DLD1 (cell line): ENCODE measurements around the gene RAB3C.
"Not testable (repeated sequence)": the region's sequence is repeated elsewhere in the genome, so short reads cannot be mapped to it uniquely, and the experiment has no call there.

Experiments used
- in situ Hi-C: cut with HindIII; loops from 2 replicates; pipeline ENCODE4 v1.10.0; 2017; ENCODE audit warnings: low sequenced_read_pairs

The RAB3C gene, protein sequence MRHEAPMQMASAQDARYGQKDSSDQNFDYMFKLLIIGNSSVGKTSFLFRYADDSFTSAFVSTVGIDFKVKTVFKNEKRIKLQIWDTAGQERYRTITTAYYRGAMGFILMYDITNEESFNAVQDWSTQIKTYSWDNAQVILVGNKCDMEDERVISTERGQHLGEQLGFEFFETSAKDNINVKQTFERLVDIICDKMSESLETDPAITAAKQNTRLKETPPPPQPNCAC

DNA sequence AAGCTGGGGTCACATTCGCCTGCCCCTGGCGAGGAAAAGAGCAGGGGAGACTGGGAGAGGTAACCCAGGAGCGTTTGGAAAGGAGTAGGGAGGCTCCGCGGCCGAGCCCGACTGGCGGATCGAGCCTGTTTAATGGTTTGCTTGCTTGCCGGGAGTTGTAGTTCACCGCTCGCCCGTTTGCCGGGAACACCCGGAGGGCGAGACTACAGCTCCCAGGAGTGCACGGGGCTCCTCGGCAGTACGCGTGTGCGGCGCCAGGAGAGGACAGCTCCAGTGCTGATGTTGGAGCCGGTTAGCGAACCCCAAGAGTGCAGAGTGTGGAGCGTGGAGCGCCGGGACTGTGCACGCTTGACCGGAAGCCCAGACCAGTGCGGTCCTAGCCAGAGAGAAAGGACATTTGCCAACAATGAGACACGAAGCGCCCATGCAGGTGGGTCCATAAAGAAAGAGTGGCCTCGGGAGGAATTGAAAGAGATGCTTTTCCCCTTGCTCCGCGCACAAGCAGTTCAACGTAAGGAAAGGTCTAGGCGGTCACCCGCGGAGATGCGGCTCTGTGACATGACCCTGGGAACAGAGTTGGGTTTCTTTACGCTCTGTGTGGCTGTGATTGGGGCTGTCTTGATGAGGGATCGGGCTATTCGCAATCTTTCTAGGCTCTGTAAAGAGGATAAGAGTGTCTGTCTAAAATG, at the start of gene RAB3C:
TSS of gene RAB3C (plus strand) at position 273 of the 689 bp plus-strand sequence. CDS start at position 407, 134 bp downstream.
- in situ Hi-C loops: no loop called here

DNA sequence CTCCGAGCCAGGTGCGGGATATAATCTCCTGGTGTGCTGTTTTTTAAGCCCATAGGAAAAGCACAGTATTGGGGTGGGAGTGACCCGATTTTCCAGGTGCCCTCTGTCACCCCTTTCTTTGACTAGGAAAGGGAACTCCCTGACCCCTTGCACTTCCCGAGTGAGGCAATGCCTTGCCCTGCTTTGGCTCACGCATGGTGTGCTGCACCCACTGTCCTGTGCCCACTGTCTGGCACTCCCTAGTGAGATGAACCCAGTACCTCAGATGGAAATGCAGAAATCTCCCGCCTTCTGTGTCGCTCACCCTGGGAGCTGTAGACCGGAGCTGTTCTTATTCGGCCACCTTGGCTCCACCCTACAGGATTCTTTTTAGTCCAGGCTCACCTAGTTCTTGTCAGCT, 40.9 kb upstream of the RAB3C start:
- in situ Hi-C loops: not testable (repeated sequence)

DNA sequence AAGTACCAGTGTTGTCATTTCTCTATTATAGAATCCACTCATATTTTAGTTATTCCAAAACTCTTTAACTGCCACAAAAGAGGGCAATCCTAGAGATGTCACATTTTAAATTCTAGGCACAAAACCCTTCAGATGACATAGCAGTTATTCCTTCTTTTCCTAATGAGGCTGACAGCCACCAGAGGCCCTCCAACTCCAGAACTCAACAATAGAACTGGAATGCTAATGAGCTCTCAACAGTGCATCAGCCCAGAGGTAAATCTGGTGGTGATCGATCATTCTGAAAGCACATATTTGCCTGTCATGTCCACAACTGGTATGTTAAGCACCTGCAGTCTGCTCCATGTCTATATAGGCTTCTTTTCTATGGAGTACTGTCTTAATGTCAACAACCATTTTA, 40.2 kb upstream of the RAB3C start:
- in situ Hi-C loops: no loop called here

DNA sequence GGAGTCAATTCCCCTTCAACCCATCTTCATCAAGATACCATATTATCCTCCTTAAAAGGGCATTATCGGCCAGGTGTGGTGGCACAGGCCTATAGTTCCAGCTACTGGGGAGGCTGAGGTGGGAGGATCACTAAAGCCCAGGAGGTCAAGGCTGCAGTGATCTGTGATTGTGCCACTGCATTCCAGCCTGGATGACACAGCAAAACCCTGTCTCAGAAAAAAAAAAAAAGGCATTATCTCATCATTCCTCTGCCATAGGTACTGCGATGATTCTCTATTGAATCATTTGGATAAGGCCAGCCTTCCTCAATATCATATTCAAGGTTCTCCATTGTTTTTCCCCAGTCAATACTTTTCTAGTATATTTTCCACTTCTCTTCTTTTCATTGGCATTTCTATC, 39.2 kb upstream of the RAB3C start:
- in situ Hi-C loops: no loop called here

DNA sequence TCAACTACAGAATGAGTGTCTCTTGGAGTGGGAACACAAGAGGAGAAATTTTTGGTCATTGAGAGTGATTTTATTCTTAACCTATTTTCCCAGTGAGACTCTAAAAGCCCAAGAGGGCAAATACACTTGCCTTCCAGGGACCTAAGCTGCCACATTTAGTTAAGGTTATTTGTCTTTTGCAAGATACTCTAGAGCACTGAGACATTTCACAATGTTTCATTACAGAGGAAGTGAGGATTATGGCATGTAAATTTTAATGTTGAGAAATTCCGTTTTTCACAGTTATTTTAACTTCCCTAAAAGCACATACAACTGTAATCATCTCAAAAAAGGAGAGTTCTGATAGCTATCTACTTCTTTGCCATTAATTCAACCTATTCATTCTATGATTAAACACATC, 38.7 kb upstream of the RAB3C start:
- in situ Hi-C loops: no loop called here

DNA sequence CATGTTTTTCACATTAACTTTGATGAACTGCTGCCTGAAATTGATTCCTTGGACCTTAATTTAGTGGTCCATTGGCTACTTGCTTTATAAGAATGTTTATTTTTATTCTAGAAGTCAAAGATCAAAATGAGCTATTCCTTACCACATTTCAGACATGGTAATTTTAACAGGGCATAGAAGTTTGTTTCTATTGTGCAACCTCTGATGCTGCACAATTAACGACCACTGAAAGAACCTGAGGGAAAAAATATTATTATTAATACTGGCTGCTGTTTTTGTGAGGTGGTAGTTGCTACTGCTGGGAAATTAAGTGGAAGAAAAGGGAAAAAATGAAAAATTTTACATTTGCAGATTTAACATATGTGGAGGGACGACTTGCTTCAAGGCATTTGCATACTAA, 37.9 kb upstream of the RAB3C start:
- in situ Hi-C loops: no loop called here

DNA sequence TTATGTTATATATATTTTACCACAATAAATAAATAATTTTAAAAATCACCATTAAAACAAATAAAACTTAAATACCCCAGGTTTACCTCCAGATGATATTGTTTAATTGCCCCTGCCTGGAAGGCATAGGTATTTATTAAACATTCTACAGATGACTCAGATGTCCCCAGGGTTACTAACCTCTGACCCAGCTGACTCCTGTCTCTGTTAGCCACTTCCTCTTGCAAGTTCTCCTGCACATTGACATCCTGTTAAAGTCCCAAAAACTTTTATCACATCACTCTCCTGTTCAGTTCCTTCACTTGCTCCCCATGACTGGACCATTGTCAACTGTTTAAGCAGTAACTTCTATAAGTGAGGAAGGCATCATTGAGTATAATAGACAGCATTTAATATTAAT, 37.0 kb upstream of the RAB3C start:
- in situ Hi-C loops: no loop called here

DNA sequence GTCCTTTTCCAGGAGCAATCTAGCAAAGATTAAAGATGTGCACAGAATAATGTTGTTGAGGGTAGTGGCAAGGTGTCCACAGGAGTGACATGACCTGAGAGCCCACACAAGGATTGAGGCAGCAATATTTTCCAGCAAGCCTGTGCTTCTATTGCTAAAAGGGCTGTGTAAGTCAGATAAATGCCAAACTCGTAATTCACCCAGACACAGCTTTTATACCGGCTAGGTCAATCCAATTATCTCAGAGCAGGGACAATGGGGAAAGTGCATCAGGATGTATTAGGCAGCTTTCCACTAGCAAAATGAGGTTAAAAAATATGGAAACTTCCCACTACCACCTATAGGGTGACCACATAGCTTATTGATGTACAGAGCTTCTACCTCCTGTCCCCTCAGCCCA, 34.8 kb upstream of the RAB3C start:
- in situ Hi-C loops: no loop called here

DNA sequence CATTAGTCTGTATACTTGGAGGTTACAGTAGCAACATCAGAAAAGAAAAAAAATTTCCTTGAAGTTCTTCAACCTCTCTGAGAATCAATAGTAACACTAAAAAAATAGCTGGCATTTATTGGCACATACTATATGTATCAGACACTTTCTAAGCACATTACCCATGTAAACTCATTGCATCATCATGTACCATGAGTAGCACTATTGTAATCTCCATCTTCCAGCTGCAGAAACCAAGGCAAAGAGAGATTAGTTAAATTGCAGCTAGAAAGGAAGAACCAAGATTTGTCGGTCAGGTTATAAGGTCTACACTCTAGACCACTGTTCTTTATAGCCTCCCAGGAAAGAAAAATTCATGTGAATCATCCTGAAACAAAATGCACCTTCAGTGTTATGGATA, 31.4 kb upstream of the RAB3C start:
- in situ Hi-C loops: no loop called here

DNA sequence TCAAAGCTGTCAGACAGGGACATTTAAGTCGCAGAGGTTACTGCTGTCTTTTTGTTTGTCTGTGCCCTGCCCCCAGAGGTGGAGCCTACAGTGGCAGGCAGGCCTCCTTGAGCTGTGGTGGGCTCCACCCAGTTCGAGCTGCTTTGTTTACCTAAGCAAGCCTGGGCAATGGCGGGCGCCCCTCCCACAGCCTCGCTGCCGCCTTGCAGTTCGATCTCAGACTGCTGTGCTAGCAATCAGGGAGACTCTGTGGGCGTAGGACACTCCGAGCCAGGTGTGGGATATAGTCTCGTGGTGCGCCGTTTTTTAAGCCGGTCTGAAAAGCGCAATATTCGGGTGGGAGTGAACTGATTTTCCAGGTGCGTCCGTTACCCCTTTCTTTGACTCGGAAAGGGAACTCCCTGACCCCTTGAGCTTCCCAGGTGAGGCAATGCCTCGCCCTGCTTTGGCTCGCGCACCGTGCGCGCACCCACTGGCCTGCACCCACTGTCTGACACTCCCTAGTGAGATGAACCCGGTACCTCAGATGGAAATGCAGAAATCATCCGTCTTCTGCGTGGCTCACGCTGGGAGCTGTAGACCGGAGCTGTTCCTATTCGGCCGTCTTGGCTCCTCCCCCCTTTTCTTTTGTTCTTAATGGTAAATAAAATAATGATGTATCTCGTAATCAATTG, 25.1 kb upstream of the RAB3C start:
- in situ Hi-C loops: not testable (repeated sequence)

DNA sequence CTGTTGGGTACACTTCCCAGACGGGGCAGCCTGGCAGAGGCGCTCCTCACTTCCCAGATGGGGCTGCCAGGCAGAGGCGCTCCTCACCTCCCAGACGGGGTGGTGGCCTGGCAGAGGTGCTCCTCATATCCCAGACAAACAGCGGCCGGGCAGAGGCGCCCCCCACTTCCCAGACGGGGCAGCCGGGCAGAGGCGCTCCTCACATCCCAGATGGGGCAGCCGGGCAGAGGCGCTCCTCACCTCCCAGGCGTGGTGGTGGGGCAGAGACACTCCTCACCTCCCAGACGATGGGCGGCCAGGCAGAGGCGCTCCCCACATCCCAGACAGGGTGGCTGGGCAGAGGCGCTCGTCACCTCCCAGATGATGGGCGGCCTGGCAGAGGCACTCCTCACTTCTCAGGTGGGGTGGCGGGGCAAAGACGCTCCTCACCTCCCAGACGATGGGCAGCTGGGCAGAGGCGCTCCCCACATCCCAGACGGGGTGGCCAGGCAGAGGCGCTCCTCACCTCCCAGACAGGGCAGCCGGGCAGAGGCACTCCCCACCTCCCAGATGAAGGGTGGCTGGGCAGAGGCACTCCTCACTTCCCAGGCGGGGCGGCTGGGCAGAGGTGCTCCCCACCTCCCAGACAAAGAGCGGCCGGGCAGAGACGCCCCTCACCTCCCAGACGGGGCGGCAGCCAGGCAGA, 19.7 kb upstream of the RAB3C start:
- in situ Hi-C loops: not testable (repeated sequence)

DNA sequence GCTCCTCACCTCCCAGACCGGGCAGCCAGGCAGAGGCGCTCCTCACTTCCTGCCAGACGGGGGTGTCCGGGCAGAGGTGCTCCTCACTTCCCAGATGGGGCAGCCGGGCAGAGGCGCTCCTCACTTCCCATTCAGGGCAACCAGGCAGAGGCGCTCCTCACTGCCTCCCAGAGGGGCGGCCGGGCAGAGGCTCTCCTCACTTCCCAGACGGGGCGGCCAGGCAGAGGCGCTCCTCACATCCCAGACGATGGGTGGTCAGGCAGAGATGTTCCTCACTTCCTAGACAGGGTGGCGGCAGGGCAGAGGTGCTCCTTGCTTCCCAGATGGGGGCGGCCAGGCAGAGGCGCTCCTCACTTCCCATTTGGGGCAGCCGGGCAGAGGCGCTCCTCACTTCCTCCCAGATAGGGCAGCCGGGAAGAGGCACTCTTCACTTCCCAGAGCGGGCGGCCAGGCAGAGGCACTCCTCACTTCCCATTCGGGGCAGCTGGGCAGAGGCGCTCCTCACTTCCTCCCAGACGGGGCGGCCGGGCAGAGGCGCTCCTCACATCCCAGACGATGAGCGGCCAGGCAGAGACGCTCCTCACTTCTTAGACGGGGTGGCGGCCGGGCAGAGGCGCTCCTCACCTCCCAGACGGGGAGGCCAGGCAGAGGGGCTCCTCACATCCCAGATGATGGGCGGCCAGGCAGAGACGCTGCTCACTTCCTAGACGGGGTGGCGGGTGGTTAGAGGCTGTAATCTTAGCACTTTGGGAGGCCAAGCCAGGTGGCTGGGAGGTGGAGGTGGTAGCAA, 18.6 kb upstream of the RAB3C start:
- in situ Hi-C loops: not testable (repeated sequence)

DNA sequence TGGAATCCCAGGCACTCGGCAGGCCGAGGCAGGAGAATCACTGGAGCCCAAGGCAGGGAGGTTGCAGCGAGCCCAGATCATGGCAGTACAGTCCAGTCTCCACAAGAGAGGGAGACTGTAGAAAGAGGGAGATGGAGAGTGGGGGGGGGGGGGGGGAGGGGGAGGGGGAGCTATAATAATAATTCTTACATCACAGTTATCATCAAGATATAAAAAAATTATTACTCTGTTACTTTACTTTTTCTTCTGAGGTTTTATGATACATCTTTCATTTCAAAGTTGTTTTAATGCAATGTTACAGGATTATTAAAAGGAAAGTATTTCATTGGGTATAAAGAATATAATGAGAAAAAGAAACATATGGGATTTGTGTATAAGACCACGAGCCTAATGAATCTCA, 17.8 kb upstream of the RAB3C start:
- in situ Hi-C loops: no loop called here

DNA sequence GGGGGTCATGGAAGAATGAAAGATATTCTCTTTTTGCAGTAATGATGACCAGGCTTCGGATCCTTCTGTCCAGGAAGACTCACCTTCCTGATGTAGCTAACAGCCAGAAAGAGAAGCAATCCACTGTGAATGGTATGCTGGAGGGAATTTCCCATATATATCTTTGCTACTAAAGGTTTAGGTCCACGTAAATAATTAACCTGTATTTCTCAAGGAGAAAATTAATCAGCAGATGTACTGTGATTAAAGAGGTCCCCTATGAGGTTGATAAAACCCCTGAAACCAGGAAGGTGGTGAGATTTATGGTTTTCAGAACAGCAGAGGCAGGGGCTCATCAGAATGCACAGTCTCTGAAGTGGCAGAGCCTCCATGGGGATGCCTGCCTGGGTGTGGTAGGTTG, 11.4 kb upstream of the RAB3C start:
- in situ Hi-C loops: no loop called here

DNA sequence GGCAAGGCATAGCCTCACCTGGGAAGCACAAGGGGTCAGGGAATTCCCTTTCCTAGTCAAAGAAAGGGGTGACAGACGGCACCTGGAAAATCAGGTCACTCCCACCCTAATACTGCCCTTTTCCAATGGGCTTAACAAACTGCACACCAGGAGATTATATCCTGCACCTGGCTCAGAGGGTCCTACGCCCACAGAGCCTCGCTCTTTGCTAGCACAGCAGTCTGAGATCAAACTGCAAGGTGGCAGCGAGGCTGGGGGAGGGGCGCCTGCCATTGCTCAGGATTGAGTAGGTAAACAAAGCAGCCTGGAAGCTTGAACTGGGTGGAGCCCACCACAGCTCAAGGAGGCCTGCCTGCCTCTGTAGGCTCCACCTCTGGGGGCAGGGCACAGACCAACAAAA, 9.9 kb upstream of the RAB3C start:
- in situ Hi-C loops: not testable (repeated sequence)

DNA sequence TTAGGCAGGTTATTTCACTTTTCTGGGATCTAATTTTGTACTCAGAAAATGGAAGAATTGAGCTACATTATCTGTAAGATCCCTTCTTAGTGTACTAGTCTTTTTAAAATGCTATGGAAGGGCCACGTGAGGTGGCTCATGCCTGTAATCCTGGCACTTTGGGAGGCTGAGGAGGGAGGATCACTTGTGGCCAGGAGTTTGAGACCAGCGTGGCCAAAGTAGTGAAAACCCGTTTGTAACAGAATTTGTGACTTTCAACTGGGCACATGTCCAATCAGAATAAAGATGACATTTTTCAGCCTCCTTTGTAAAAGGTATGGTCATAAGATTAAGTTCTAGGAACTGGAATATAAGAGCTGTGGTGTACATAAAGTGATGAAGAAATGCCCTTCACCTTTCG, 3.1 kb upstream of the RAB3C start:
- in situ Hi-C loops: no loop called here

DNA sequence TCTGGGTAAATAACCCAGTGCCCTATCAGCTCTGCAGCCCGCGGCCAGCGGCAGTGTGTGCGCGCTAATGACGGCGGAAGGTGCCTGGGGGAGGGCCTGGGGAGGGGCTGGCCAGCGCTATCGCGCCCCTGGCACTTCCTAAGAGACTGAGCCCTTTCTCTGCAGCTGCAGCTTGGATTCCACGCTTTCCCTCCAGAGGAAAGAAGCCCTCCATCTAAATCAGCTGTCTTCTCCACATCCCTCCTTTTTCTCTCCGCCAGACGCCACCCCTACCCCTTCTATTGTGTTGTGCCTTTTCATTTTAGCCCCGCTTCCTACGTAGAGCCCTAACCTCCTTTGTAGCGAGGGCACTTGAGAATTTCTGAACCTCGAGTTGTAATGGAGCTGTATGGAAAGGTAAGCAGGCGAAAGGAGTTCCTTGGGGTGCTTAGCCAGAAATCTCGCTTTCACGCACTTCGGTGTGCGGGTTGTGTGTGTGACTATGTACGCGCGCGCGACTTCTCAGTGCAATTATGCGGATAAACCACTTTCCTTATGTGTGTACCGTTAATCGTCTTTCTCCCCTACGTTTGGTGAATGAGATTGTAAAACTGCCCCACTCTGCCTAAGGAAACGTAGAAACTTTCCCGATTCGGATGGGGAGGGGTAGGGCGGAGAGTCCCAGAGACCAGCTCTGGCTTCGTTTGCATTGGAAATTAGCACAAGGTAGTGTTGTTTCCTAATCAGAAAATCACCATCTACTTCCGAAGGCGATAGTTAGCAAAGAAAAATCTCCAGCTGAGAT, 664 bp upstream of the RAB3C start:
- in situ Hi-C loops: no loop called here

DNA sequence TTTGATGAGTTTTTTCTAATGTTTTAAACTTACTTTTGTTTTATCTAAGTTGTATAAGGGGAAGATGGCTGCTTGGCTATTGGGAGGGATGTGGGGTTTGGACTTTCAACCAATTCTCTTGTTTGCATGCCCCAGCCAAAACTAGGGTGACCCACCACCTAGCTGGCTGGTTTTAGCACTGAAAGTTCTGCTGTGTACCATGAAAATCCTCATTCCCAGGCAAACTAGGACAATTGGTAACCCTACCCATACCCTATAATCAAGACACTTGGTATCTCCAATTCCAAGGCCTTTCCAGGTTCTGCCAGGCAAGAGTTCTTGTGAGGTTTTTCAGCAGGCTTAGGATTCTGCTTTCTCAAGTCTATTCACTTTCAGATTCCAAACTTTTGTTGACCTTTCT, 13.1 kb downstream of the RAB3C start:
- in situ Hi-C loops: no loop called here

DNA sequence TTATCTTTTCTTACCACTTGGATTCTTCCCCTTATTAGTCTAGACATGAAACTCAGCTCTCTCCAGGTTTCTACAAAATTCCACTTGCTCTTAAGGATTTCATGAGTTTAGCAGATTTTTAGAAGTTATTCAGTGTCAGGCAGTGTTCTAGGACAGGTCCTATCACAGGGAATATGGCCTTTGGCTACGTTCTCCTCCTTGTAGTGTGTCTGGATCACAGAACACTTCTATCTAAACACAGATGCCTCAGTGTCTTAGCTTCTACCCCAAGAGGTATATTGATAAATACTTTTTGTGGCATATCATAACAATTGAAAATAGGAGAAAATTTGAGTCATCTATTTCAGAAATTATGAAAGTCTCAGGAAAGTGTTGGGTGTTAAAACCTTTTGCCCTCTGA, 15.6 kb downstream of the RAB3C start:
- in situ Hi-C loops: no loop called here

DNA sequence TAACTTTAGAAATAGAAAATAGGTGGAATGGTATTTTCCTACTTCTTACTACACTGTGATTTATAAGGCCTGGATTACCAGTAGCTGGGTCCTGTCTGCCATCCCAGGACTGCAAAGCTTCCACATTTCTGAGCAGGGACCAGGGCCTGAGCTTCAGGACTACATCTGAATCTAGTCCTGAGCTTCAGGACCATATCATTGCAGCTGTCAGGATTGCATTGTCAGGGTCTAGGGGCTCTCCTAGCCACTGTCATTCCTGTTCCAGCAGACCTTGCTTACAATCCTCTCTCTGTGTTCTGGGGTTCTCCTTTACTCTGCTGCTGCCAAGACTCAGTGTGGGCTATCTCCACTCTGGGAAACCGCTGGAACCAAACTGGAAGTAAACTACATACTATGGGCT, 16.3 kb downstream of the RAB3C start:
- in situ Hi-C loops: no loop called here
